Measurements from ENCODE around the gene PLEKHM3. TPM values are rescaled to one million over a fixed set of nuclear protein-coding genes. Genes with fewer than 3 reads are reported as not detected.

The PLEKHM3 gene
- total RNA-seq, 1 experiment from 2014 or later = 2.5 TPM

GRCh38 chr2:208069186-208069585, 43.9 kb upstream of the PLEKHM3 start:
- CTCF ChIA-PET = no interaction called here
- no peak for DNase-seq (ENCODE audit: low read depth, low spot score)
- no peaks in the 10 kb centered on the region; the same call in 1 of the 2 replicates for H3K27me3 ChIP-seq (ENCODE audit: control insufficient read depth, insufficient read depth, low read length)
- TF ChIP-seq POLR2AphosphoS5 (IDR thresholded peaks at IDR 0.05; ENCODE audit: low read depth, low read length) (no peak), REST (IDR thresholded peaks at IDR 0.05; ENCODE audit: insufficient read depth in 1 of 2, low read depth in 2 of 2, low read length in 1 of 2) (no peak), TCF7L2 (IDR thresholded peaks at IDR 0.05; ENCODE audit: low read depth, low read length) (no peak), SIN3A (IDR thresholded peaks at IDR 0.05; ENCODE audit: borderline replicate concordance, insufficient read depth, low read depth, low read length) (no peak), CTCF (IDR thresholded peaks at IDR 0.05) (no peak)
- in situ Hi-C loops (cut with HindIII; ENCODE audit: low pct_unique_long_range_greater_than_20kb, low sequenced_read_pairs) (no loop called here), intact Hi-C loops (cut with micrococcal nuclease; ENCODE audit: unreplicated experiment) (no loop called here)
- POLR2A ChIA-PET = no interaction called here
- BruUV-seq (replicated peaks) = no TSS peak
- H3K27ac ChIP-seq (ENCODE audit: low read length) = no peak overlapping the region
- H3K4me3 ChIP-seq (ENCODE audit: low read depth in 2 of 2, low read length in 2 of 2) = no peak overlapping the region
- no peak for ATAC-seq
- no peaks in the 10 kb centered on the region for H3K9me3 ChIP-seq (ENCODE audit: control insufficient read depth, insufficient read depth, low read depth, low read length)
- H3K4me1 ChIP-seq (ENCODE audit: control insufficient read depth, insufficient read depth, low read length) = no peaks in the 10 kb centered on the region
- H3K36me3 ChIP-seq (ENCODE audit: control insufficient read depth, insufficient read depth, low read length) = no peaks in the 10 kb centered on the region

GRCh38 chr2:208066016-208066415, 40.7 kb upstream of the PLEKHM3 start:
- DNase-seq (ENCODE audit: low read depth, low spot score) (no peak), ATAC-seq (no peak)
- Histone ChIP-seq H3K4me1 (ENCODE audit: control insufficient read depth, insufficient read depth, low read length) (no peaks in the 10 kb centered on the region), H3K4me3 (ENCODE audit: low read depth in 2 of 2, low read length in 2 of 2) (no peak overlapping the region), H3K27ac (ENCODE audit: low read length) (no peak overlapping the region), H3K27me3 (ENCODE audit: control insufficient read depth, insufficient read depth, low read length) (no peaks in the 10 kb centered on the region), H3K9me3 (ENCODE audit: control insufficient read depth, insufficient read depth, low read depth, low read length) (no peaks in the 10 kb centered on the region), H3K36me3 (ENCODE audit: control insufficient read depth, insufficient read depth, low read length) (no peaks in the 10 kb centered on the region)
- in situ Hi-C loops (cut with HindIII; ENCODE audit: low pct_unique_long_range_greater_than_20kb, low sequenced_read_pairs) = no loop called here
- no peak for TF ChIP-seq TCF7L2 (IDR thresholded peaks at IDR 0.05; ENCODE audit: low read depth, low read length)
- no peak for TF ChIP-seq CTCF (IDR thresholded peaks at IDR 0.05)
- no peak for TF ChIP-seq SIN3A (IDR thresholded peaks at IDR 0.05; ENCODE audit: borderline replicate concordance, insufficient read depth, low read depth, low read length)
- no peak for TF ChIP-seq REST (IDR thresholded peaks at IDR 0.05; ENCODE audit: insufficient read depth in 1 of 2, low read depth in 2 of 2, low read length in 1 of 2)
- no peak for TF ChIP-seq POLR2AphosphoS5 (IDR thresholded peaks at IDR 0.05; ENCODE audit: low read depth, low read length)
- ChIA-PET CTCF (no interaction called here), POLR2A (no interaction called here)
- intact Hi-C loops (cut with micrococcal nuclease; ENCODE audit: unreplicated experiment) = no loop called here
- no TSS peak for BruUV-seq (replicated peaks)

Data from Panc1 (cell line).